Erythroblast (primary cell): Measurements from ENCODE around the gene LYZL1.

ENCODE experiments used
- GATA1 ChIP-seq: IDR thresholded peaks from 2 replicates; pipeline ENCODE4 v1.6.1; 2011; ENCODE audit warnings: low read depth, mild to moderate bottlenecking, control low read depth, low read length, moderate library complexity
- POLR2A ChIP-seq: IDR thresholded peaks from 2 replicates; pipeline ENCODE4 v1.6.1; 2011; ENCODE audit warnings: mild to moderate bottlenecking, low read length

- TF ChIP-seq POLR2A (no peak), GATA1 (no peak)
Measured at GRCh38 chr10:29329420-29329819, 40.5 kb downstream of the LYZL1 start.
